H9 (cell line): ENCODE data around the gene MKRN2. TPM values are rescaled to one million over a fixed set of nuclear protein-coding genes. Genes with fewer than 3 reads are reported as not detected.

Experiments used
- DNase-seq: peaks from one replicate; pipeline ENCODE4 v3.0.0-alpha.2; 2017
- H2AFZ ChIP-seq: one replicate; pipeline ENCODE4 v1.6.1; 2013; ENCODE audit warnings: mild to moderate bottlenecking, low read length, control low read depth, moderate library complexity
- H2AK5ac ChIP-seq: 2 replicates; pipeline ENCODE4 v1.6.1; 2013; ENCODE audit warnings: low read length, control low read depth, mixed read lengths; ENCODE audit not compliant: insufficient read length
- H2BK120ac ChIP-seq: one replicate; pipeline ENCODE4 v1.6.1; 2013; ENCODE audit warnings: low read depth, mild to moderate bottlenecking, low read length, control low read depth, inconsistent platforms; ENCODE audit not compliant: poor library complexity, severe bottlenecking
- H2BK12ac ChIP-seq: 2 replicates; pipeline ENCODE4 v1.6.1; 2013; ENCODE audit warnings: low read length, control low read depth, mixed read lengths, low read depth; ENCODE audit not compliant: insufficient read length
- H2BK15ac ChIP-seq: 2 replicates; pipeline ENCODE4 v1.6.1; 2013; ENCODE audit warnings: low read depth, low read length, control low read depth
- H2BK20ac ChIP-seq: one replicate; pipeline ENCODE4 v1.6.1; 2013; ENCODE audit warnings: low read depth, mild to moderate bottlenecking, low read length, control low read depth, inconsistent platforms; ENCODE audit not compliant: poor library complexity, severe bottlenecking
- H2BK5ac ChIP-seq: 2 replicates; pipeline ENCODE4 v1.6.1; 2013; ENCODE audit warnings: low read length, control low read depth, mixed read lengths; ENCODE audit not compliant: insufficient read length
- H3K14ac ChIP-seq: 2 replicates; pipeline ENCODE4 v1.6.1; 2013; ENCODE audit warnings: low read length, control low read depth; ENCODE audit not compliant: insufficient read depth
- H3K18ac ChIP-seq: 2 replicates; pipeline ENCODE4 v1.6.1; 2013; ENCODE audit warnings: low read depth, mild to moderate bottlenecking, mixed read lengths, low read length, control low read depth; ENCODE audit not compliant: insufficient read length
- H3K23ac ChIP-seq: 2 replicates; pipeline ENCODE4 v1.6.1; 2013; ENCODE audit warnings: low read length, control low read depth, mixed read lengths, low read depth; ENCODE audit not compliant: insufficient read length
- H3K23me2 ChIP-seq: 2 replicates; pipeline ENCODE4 v1.6.1; 2013; ENCODE audit warnings: low read depth, mild to moderate bottlenecking, mixed read lengths, low read length, control low read depth; ENCODE audit not compliant: insufficient read length, poor library complexity, severe bottlenecking
- H3K27ac ChIP-seq: 2 replicates; pipeline ENCODE4 v1.5.1; 2013; ENCODE audit warnings: low read length, control low read depth, mixed read lengths, low read depth; ENCODE audit not compliant: insufficient read length
- H3K27me3 ChIP-seq: 2 replicates; pipeline ENCODE4 v1.6.1; 2013; ENCODE audit warnings: low read length, control low read depth, inconsistent platforms; ENCODE audit not compliant: insufficient read depth
- H3K4ac ChIP-seq: 2 replicates; pipeline ENCODE4 v1.6.1; 2013; ENCODE audit warnings: low read depth, mild to moderate bottlenecking, control low read depth, inconsistent platforms, low read length, moderate library complexity
- H3K4me1 ChIP-seq: 2 replicates; pipeline ENCODE4 v1.6.1; 2013; ENCODE audit warnings: low read length, control low read depth, inconsistent platforms; ENCODE audit not compliant: insufficient read depth
- H3K4me2 ChIP-seq: 2 replicates; pipeline ENCODE4 v1.6.1; 2013; ENCODE audit warnings: low read length, control low read depth, mixed read lengths; ENCODE audit not compliant: insufficient read length, insufficient read depth
- H3K56ac ChIP-seq: 2 replicates; pipeline ENCODE4 v1.6.1; 2013; ENCODE audit warnings: low read depth, mild to moderate bottlenecking, mixed read lengths, low read length, control low read depth; ENCODE audit not compliant: insufficient read length
- H3K79me1 ChIP-seq: 2 replicates; pipeline ENCODE4 v1.6.1; 2013; ENCODE audit warnings: low read depth, mild to moderate bottlenecking, moderate library complexity, low read length, control low read depth, inconsistent platforms; ENCODE audit not compliant: insufficient read depth, poor library complexity, severe bottlenecking
- H3K79me2 ChIP-seq: 2 replicates; pipeline ENCODE4 v1.6.1; 2013; ENCODE audit warnings: low read length, control low read depth, inconsistent platforms; ENCODE audit not compliant: insufficient read depth
- H3K9ac ChIP-seq: 2 replicates; pipeline ENCODE4 v1.6.1; 2013; ENCODE audit warnings: low read length, control low read depth, mixed read lengths; ENCODE audit not compliant: insufficient read length; ENCODE audit errors: extremely low read depth
- H3K9me3 ChIP-seq: one replicate; pipeline ENCODE4 v1.6.1; 2013; ENCODE audit warnings: low read depth, low read length, inconsistent platforms; ENCODE audit not compliant: control insufficient read depth
- H3T11ph ChIP-seq: one replicate; pipeline ENCODE4 v1.6.1; 2013; ENCODE audit warnings: mild to moderate bottlenecking, low read length, control low read depth, inconsistent platforms
- H4K20me1 ChIP-seq: one replicate; pipeline ENCODE4 v1.6.1; 2013; ENCODE audit not compliant: control insufficient read depth, insufficient read length, insufficient read depth
- H4K5ac ChIP-seq: 2 replicates; pipeline ENCODE4 v1.6.1; 2013; ENCODE audit warnings: low read depth, mild to moderate bottlenecking, mixed read lengths, low read length, control low read depth; ENCODE audit not compliant: insufficient read length
- H4K8ac ChIP-seq: replicated peaks from 2 replicates; pipeline ENCODE4 v1.6.1; 2013; ENCODE audit warnings: low read length, control low read depth, mixed read lengths, low read depth; ENCODE audit not compliant: insufficient read length
- H4K91ac ChIP-seq: 2 replicates; pipeline ENCODE4 v1.6.1; 2013; ENCODE audit warnings: low read depth, mild to moderate bottlenecking, moderate library complexity, mixed read lengths, low read length, control low read depth; ENCODE audit not compliant: insufficient read length
- H3K27ac Mint-ChIP-seq, 3 experiments: 2 replicates in 2 of 3; 3 replicates in 1 of 3; pipeline ENCODE4 v1.8.0; 2020 to 2021; ENCODE audit warnings: mixed read lengths in 3 of 3, mild to moderate bottlenecking in 1 of 3, moderate library complexity in 1 of 3
- H3K27me3 Mint-ChIP-seq: 2 replicates; pipeline ENCODE4 v1.8.0; 2021; ENCODE audit warnings: low read depth, mild to moderate bottlenecking, moderate library complexity, mixed read lengths
- H3K36me3 Mint-ChIP-seq, 3 experiments: 2 replicates in 2 of 3; 3 replicates in 1 of 3; pipeline ENCODE4 v1.8.0; 2020 to 2021; ENCODE audit warnings: low read depth in 3 of 3, mixed read lengths in 3 of 3; ENCODE audit not compliant: insufficient read depth in 1 of 3
- H3K4me1 Mint-ChIP-seq, 2 experiments: 2 replicates each; pipeline ENCODE4 v1.8.0; 2020; ENCODE audit warnings: mixed read lengths in 2 of 2
- H3K4me3 Mint-ChIP-seq, 2 experiments: 2 replicates in 1 of 2; 3 replicates in 1 of 2; pipeline ENCODE4 v1.8.0; 2020 to 2021; ENCODE audit warnings: mild to moderate bottlenecking in 2 of 2, mixed read lengths in 2 of 2, moderate library complexity in 1 of 2
- H3K9me3 Mint-ChIP-seq, 2 experiments: 2 replicates in 1 of 2; 3 replicates in 1 of 2; pipeline ENCODE4 v1.8.0; 2020; ENCODE audit warnings: mild to moderate bottlenecking in 2 of 2, mixed read lengths in 2 of 2, moderate library complexity in 1 of 2
- WGBS: extraction: QIAGEN DNeasy Blood & Tissue Kit; methylation state at CpG from one replicate; pipeline ENCODE4 v1.1.7; 2013; ENCODE audit warnings: missing lambda C conversion rate, low lambda C conversion rate, mixed read lengths; ENCODE audit not compliant: insufficient read length; ENCODE audit errors: extremely low coverage; 5-methylcytosine and 5-hydroxymethylcytosine counted together
- total RNA-seq: library from RNA; stranded (reverse); gene quantifications from 2 replicates; pipeline ENCODE4 v1.2.1, GENCODE V29; 2021
- TF ChIP-seq, protein P1 (sequence below): fragments of 200-600 bp; sonication (generic); conservative IDR thresholded peaks from 3 replicates; pipeline ENCODE4 v1.8.0; 2021; ENCODE audit warnings: antibody characterized with exemption, mild to moderate bottlenecking

MKRN2 gene
- total RNA-seq, 1 experiment from 2014 or later, result 18.1 TPM

DNA sequence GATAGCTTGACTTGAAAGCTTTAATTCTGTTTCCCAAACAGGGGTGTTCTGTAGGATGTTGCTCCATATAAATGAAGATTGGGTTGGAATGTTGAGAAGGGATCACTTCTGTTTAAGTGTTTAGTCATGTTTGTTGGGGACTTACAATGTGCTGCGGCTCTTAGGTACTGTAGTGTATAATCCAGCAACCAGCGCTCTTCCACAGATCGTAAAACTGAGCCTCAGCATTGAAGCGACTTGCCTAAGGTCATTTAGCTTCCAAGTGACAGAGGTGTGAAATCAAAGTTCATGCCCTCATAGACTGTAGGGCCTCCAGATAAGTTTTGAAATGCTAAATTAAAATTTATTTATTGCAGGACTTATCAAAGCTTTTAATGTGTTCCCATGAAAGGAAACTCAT lies 1.8 kb downstream of the MKRN2 start:
- Histone ChIP-seq H2BK120ac (no peak overlapping the region), H4K8ac (no peak overlapping the region), H3K56ac (no peak overlapping the region), H4K91ac (no peak overlapping the region), H3K23me2 (peaks cover 12% of the 10 kb centered on the region), H2BK5ac (no peak overlapping the region), H3K4me2 (peak overlapping the region; percentile 96), H3K4me1 (no peaks in the 10 kb centered on the region), H3K9ac (no peak overlapping the region), H3K79me1 (peaks cover 15% of the 10 kb centered on the region), H4K5ac (no peak overlapping the region), H2BK20ac (no peak overlapping the region), H3K14ac (no peak overlapping the region), H2BK15ac (no peak overlapping the region), H2AFZ (no peak overlapping the region), H3K23ac (no peak overlapping the region), H3T11ph (no peak overlapping the region), H2AK5ac (no peak overlapping the region), H3K18ac (no peak overlapping the region), H3K79me2 (peaks cover 40% of the 10 kb centered on the region; the same call in 1 of the 2 replicates), H4K20me1 (no peaks in the 10 kb centered on the region), H3K27ac (no peak overlapping the region), H3K27me3 (no peaks in the 10 kb centered on the region), H3K4ac (no peak overlapping the region), H3K9me3 (no peaks in the 10 kb centered on the region), H2BK12ac (no peak overlapping the region)
- Mint-ChIP-seq H3K27ac (no peak overlapping the region), H3K27me3 (peaks cover 5% of the 10 kb centered on the region; the same call in 1 of the 2 replicates), H3K9me3 (no peaks in the 10 kb centered on the region), H3K4me1 (peaks cover 48 to 49% of the 10 kb centered on the region in 2 experiments), H3K36me3 (no peaks in the 10 kb centered on the region), H3K4me3 (peak overlapping the region; percentile 30 to 87; a peak in 3 of 5 replicates)
- DNase-seq, result no peak
- TF ChIP-seq, protein P1, sequence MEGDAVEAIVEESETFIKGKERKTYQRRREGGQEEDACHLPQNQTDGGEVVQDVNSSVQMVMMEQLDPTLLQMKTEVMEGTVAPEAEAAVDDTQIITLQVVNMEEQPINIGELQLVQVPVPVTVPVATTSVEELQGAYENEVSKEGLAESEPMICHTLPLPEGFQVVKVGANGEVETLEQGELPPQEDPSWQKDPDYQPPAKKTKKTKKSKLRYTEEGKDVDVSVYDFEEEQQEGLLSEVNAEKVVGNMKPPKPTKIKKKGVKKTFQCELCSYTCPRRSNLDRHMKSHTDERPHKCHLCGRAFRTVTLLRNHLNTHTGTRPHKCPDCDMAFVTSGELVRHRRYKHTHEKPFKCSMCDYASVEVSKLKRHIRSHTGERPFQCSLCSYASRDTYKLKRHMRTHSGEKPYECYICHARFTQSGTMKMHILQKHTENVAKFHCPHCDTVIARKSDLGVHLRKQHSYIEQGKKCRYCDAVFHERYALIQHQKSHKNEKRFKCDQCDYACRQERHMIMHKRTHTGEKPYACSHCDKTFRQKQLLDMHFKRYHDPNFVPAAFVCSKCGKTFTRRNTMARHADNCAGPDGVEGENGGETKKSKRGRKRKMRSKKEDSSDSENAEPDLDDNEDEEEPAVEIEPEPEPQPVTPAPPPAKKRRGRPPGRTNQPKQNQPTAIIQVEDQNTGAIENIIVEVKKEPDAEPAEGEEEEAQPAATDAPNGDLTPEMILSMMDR, result no peak
- WGBS, result no CpG with 5 or more reads among the region's 4 CpGs
